ENCODE data around the gene FABP7. TPM values are rescaled to one million over a fixed set of nuclear protein-coding genes. Genes with fewer than 3 reads are reported as not detected.

Gene FABP7
- total and polyA plus RNA-seq, 5 donors, result 0.51 to 3.3 (median 1.1) TPM; not detected in 1

DNA sequence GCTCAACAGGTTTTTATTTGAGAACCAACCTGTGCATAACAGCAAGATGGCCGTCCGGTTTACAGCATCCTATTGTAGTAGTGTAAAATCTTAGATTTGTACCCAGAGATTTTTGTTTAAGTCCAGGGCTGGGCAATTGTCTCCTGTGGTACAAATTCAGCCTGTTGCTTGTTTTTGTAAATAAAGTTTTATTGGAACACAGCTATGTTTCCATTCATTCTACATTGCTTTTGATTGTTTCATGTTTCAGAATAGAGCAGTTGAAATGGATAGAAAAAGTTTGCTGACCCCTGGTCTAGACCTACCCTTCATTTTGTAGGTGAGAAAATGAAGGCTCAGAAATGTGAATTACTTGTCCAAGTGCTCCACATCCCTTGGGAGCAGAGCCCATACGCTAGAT, 18.0 kb downstream of the FABP7 start:
- DNase-seq, result no peak
- no peak for ATAC-seq

DNA sequence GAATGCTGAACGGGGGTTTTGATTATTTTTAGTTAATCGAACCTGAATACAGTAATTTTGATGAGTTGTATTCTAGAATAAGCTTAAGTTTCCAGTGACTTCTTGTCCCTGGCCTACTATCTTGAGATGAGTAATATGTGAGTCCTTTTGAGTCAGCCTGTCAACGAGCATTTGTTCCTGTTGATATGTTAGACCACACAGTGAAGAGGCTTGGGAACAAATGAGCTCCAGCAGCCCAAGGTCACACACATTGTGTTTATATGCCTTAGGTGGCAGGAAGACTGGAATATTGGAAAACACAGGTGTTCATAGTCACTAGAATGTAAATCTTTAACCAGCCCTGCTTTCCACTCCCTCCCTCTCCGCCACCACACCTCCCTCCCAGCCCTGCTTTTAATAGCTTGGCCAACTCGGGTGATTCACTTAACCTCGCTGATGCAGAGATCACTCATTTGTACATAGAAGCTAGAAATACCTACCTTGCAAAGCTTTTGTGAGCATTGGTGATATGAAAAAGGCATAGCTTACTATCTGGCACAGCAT, 18.7 kb downstream of the FABP7 start:
- Histone ChIP-seq H3K27ac (ENCODE audit: low read length) (no peak overlapping the region), H3K4me3 (ENCODE audit: low read length) (no peak overlapping the region), H3K27me3 (ENCODE audit: control insufficient read depth, insufficient read depth) (no peaks in the 10 kb centered on the region), H3K4me1 (ENCODE audit: control insufficient read depth, insufficient read depth, low read length) (no peaks in the 10 kb centered on the region), H3K9me3 (ENCODE audit: control insufficient read depth, low read length) (no peaks in the 10 kb centered on the region)
- WGBS, result 72% methylated on average over 6 of the region's 6 CpGs
- peak; percentile 64 to 72 for ATAC-seq
- no peak for DNase-seq
- intact Hi-C loops (cut with DNase I), result no loop called here

More for the DNA sequence above, 18.0 kb downstream of the FABP7 start:
- no peaks in the 10 kb centered on the region for H3K9me3 ChIP-seq (ENCODE audit: control insufficient read depth, low read length)
- no peaks in the 10 kb centered on the region for H3K4me1 ChIP-seq (ENCODE audit: control insufficient read depth, insufficient read depth, low read length)
- H3K4me3 ChIP-seq (ENCODE audit: low read length), result no peak overlapping the region
- no peaks in the 10 kb centered on the region for H3K27me3 ChIP-seq (ENCODE audit: control insufficient read depth, insufficient read depth)
- intact Hi-C loops (cut with DNase I), result no loop called here
- H3K27ac ChIP-seq (ENCODE audit: low read length), result no peak overlapping the region
- WGBS, result 99% methylated on average over 3 of the region's 3 CpGs

GRCh38 chr6:122799140-122799745, 19.7 kb downstream of the FABP7 start:
- intact Hi-C loops (cut with DNase I), result no loop called here
- ATAC-seq (no peak), DNase-seq (no peak)
- Histone ChIP-seq H3K4me3 (ENCODE audit: low read length) (no peak overlapping the region), H3K27ac (ENCODE audit: low read length) (no peak overlapping the region), H3K9me3 (ENCODE audit: control insufficient read depth, low read length) (no peaks in the 10 kb centered on the region), H3K4me1 (ENCODE audit: control insufficient read depth, insufficient read depth, low read length) (no peaks in the 10 kb centered on the region), H3K27me3 (ENCODE audit: control insufficient read depth, insufficient read depth) (no peaks in the 10 kb centered on the region)
- 91% methylated on average over 4 of the region's 4 CpGs for WGBS

- Histone ChIP-seq H3K4me1 (ENCODE audit: control insufficient read depth, insufficient read depth, low read length) (no peaks in the 10 kb centered on the region), H3K27ac (ENCODE audit: low read length) (no peak overlapping the region), H3K9me3 (ENCODE audit: control insufficient read depth, low read length) (no peaks in the 10 kb centered on the region), H3K4me3 (ENCODE audit: low read length) (no peak overlapping the region), H3K27me3 (ENCODE audit: control insufficient read depth, insufficient read depth) (no peaks in the 10 kb centered on the region)
- 94% methylated on average over 5 of the region's 5 CpGs for WGBS
- intact Hi-C loops (cut with DNase I), result no loop called here
- DNase-seq (no peak), ATAC-seq (peak in 1 of 2 donors; percentile 40)
Observed at GRCh38 chr6:122799916-122800686, 20.6 kb downstream of the FABP7 start.

DNA sequence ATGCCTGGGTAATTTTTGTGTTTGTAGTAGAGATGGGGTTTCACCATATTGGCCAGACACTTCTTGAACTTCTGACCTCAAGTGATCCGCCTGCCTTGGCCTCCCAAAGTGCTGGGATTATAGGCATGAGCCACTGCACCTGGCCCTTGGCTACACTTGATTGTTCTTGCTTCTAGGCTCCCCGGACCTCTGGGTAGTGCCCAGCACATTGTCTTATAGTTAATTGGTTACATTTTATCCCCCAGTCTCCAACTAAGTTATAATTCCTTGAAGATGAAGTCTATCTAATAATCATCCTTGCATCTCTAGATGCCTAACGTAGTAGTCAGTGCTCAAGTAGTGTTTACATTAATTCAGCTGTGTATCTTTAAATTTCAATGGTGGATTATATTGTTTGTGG, 21.4 kb downstream of the FABP7 start:
- H3K9me3 ChIP-seq (ENCODE audit: control insufficient read depth, low read length), result no peaks in the 10 kb centered on the region
- H3K4me1 ChIP-seq (ENCODE audit: control insufficient read depth, insufficient read depth, low read length), result no peaks in the 10 kb centered on the region
- ATAC-seq (no peak), DNase-seq (no peak)
- H3K27me3 ChIP-seq (ENCODE audit: control insufficient read depth, insufficient read depth), result no peaks in the 10 kb centered on the region
- H3K27ac ChIP-seq (ENCODE audit: low read length), result no peak overlapping the region
- 95% methylated on average over 3 of the region's 3 CpGs for WGBS
- intact Hi-C loops (cut with DNase I), result no loop called here
- H3K4me3 ChIP-seq (ENCODE audit: low read length), result no peak overlapping the region

- no peaks in the 10 kb centered on the region for H3K4me1 ChIP-seq (ENCODE audit: control insufficient read depth, insufficient read depth, low read length)
- intact Hi-C loops (cut with DNase I), result no loop called here
- no peak overlapping the region for H3K27ac ChIP-seq (ENCODE audit: low read length)
- ATAC-seq (no peak), DNase-seq (no peak)
- H3K9me3 ChIP-seq (ENCODE audit: control insufficient read depth, low read length), result no peaks in the 10 kb centered on the region
- WGBS, result 72% methylated on average over 1 of the region's 1 CpG
- no peak overlapping the region for H3K4me3 ChIP-seq (ENCODE audit: low read length)
- H3K27me3 ChIP-seq (ENCODE audit: control insufficient read depth, insufficient read depth), result no peaks in the 10 kb centered on the region
Observed at GRCh38 chr6:122801397-122801796, 21.9 kb downstream of the FABP7 start.

GRCh38 chr6:122803171-122803661, 23.7 kb downstream of the FABP7 start:
- Histone ChIP-seq H3K9me3 (ENCODE audit: control insufficient read depth, low read length) (no peaks in the 10 kb centered on the region), H3K27ac (ENCODE audit: low read length) (no peak overlapping the region), H3K4me1 (ENCODE audit: control insufficient read depth, insufficient read depth, low read length) (no peaks in the 10 kb centered on the region), H3K4me3 (ENCODE audit: low read length) (no peak overlapping the region), H3K27me3 (ENCODE audit: control insufficient read depth, insufficient read depth) (no peaks in the 10 kb centered on the region)
- WGBS, result 10% methylated on average over 4 of the region's 4 CpGs
- DNase-seq (no peak), ATAC-seq (no peak)
- intact Hi-C loops (cut with DNase I), result no loop called here

DNA sequence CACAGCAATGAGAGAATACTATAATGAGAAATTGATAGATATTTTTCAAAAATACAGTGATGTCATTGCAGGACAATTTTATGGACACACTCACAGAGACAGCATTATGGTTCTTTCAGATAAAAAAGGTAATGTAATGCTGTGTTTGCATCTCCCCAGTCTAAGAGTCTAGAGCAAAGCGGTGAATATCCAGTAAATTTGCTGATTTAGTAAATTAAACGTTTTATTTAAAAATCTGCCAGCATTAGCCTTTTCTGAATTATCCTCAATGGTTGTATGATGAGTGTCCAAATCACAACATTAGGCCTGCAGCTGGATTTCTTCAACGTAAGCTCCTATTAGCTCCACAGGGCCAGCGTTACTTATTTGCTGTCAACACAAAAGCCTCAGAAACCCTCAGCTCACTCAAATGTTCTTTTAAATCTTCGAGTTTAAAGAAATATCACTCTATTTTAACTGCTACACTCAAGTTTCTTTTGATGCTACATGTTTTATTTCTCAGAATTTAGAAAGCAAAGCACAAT, 25.5 kb downstream of the FABP7 start:
- ATAC-seq, result peak in 1 of 2 donors; percentile 54
- WGBS, result 57% methylated on average over 5 of the region's 5 CpGs
- H3K27ac ChIP-seq (ENCODE audit: low read length), result no peak overlapping the region

DNA sequence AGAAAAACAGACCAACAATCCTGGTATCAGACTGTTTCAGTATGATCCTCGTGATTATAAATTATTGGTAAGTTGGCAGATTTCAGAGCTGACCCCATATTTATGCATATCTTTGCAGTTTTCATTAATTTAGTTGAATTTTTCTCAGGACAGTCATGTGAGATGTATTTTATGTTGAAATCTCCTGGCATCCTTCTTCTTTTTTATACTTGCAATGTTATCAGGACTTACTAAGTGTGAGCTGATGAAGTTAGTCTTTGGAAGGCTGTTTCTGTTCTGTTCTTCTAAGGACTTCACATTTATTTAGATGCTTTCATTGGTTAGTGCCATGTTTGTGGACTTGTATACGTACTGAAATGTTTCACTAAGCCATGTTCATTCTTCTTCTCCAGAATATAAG, 26.8 kb downstream of the FABP7 start:
- DNase-seq (no peak), ATAC-seq (peak; percentile 41 to 57)
- H3K9me3 ChIP-seq (ENCODE audit: control insufficient read depth, low read length), result no peaks in the 10 kb centered on the region
- no peaks in the 10 kb centered on the region for H3K4me1 ChIP-seq (ENCODE audit: control insufficient read depth, insufficient read depth, low read length)
- no peak overlapping the region for H3K4me3 ChIP-seq (ENCODE audit: low read length)
- 56% methylated on average over 2 of the region's 2 CpGs for WGBS
- H3K27ac ChIP-seq (ENCODE audit: low read length), result no peak overlapping the region
- intact Hi-C loops (cut with DNase I), result no loop called here
- no peaks in the 10 kb centered on the region for H3K27me3 ChIP-seq (ENCODE audit: control insufficient read depth, insufficient read depth)

More for the DNA sequence above, 25.5 kb downstream of the FABP7 start:
- no peak for DNase-seq
- intact Hi-C loops (cut with DNase I), result no loop called here
- Histone ChIP-seq H3K9me3 (ENCODE audit: control insufficient read depth, low read length) (no peaks in the 10 kb centered on the region), H3K4me1 (ENCODE audit: control insufficient read depth, insufficient read depth, low read length) (no peaks in the 10 kb centered on the region), H3K27me3 (ENCODE audit: control insufficient read depth, insufficient read depth) (no peaks in the 10 kb centered on the region), H3K4me3 (ENCODE audit: low read length) (no peak overlapping the region)

- H3K4me1 ChIP-seq (ENCODE audit: control insufficient read depth, insufficient read depth, low read length), result no peaks in the 10 kb centered on the region
- intact Hi-C loops (cut with DNase I), result no loop called here
- H3K27me3 ChIP-seq (ENCODE audit: control insufficient read depth, insufficient read depth), result no peaks in the 10 kb centered on the region
- H3K27ac ChIP-seq (ENCODE audit: low read length), result no peak overlapping the region
- no peak for DNase-seq
- no peaks in the 10 kb centered on the region for H3K9me3 ChIP-seq (ENCODE audit: control insufficient read depth, low read length)
- no peak for ATAC-seq
- 84% methylated on average over 10 of the region's 10 CpGs for WGBS
- no peak overlapping the region for H3K4me3 ChIP-seq (ENCODE audit: low read length)
Observed at GRCh38 chr6:122808121-122808885, 28.8 kb downstream of the FABP7 start.
